HL-60/S4 treated with retinoic acid at 250 ng/mL for 4 days and 3 days (cell line): Measurements from ENCODE around the gene TEX10.

Source experiments
- in situ Hi-C: fragments of 300-500 bp; cut with MboI; formaldehyde crosslinking; loops from 2 replicates; pipeline ENCODE4 v1.7.0; 2022; ENCODE audit warnings: low sequenced_read_pairs

TEX10 gene

DNA sequence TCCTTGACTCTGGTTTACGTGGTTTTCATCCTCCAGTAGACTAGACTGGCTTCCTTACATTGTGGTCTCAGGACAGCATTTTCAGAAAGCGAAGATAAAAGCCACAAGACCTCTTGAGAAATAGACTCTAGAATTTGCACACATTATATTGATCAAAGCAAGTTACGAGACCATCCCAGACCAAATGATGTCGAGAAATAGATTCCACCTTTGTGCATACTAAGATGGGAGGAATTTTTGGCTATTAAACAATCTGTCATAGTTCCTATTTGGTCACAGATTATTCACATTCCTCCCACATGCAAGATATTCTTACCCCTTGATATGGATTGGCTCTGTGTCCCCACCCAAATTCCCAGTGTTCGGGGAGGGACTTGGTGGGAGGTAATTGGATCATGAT, 65.6 kb downstream of the TEX10 start:
- in situ Hi-C loops = loop anchor here (10.0 kb wide), 1 partner anchor 58 kb away; no protein-coding TSS in a partner anchor

DNA sequence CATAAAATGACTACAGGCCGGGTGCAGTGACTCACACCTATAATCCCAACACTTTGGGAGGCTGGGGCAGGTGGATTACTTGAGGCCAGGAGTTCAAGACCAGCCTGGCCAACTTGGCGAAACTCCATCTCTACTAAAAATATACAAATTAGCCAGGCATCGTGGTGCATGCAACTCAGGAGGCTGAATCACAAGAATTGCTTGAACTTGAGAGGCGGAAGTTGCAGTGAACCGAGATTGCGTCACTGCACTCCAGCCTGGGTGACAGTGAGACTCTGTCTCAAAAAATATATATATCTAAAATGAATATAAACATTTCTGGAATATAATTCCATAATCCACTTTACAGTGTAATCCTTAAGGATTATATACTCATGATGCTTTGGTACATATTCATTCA, 66.5 kb downstream of the TEX10 start:
- in situ Hi-C loops = loop anchor here (10.0 kb wide), 1 partner anchor 59 kb away; no protein-coding TSS in a partner anchor

DNA sequence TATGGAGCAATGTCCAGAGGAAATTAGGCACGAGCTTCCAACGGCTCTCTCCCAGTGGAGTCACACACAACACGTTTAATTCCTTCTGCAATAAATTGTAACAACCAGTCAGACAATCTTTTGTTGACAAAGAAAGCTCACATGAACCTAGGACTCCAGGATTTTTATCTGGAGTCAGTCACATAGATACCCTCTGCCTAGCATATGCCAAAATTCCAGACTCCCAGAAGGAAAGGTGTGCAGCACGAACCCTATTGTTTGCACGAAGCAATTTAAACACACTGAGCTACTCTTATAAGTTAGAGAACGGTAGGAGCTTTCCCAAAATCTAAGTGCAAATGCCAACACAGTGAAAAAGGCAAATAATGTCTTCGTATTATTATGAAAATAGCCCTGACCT, 67.1 kb downstream of the TEX10 start:
- in situ Hi-C loops = loop anchor here (10.0 kb wide), 1 partner anchor 59 kb away; no protein-coding TSS in a partner anchor

DNA sequence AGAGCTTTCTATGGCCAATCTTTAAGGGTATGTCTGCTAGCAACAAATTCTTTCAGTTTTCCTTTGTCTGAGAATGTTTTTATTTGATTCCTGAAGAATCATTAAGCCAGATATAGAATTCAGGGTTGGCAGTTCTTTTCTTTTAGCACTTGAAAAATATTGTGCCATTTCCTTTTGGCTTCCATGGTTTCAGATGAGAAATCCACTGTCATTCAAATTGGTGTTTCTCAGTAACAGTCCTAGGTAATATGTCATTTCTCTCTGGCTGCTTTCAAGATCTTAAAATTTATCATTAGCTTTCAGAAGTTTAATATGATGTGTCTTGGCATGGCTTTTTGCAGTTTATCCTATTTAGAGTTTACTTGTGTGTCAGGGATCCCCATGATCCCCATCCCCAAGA, 67.7 kb downstream of the TEX10 start:
- in situ Hi-C loops = loop anchor here (10.0 kb wide), 1 partner anchor 60 kb away; no protein-coding TSS in a partner anchor

DNA sequence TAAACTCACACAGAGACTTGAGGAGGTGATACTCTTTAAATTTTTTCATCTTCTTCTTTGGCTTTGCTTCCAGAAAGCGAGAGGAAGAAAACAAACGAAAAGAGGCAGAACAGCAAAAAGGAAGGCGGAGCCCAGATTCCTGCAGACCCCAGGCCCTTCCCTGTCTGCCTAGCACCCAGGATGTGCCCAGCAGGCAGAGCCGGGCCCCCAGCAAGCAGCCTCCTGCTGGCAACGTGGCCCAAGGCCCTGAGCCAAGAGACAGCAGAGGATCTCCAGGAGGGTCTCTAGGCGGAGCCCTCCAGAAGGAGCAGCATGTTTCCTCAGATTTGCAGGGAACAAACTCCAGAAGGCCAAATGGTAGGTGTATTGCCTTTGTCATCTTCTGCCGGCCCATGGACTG, 68.5 kb downstream of the TEX10 start:
- in situ Hi-C loops = loop anchor here (10.0 kb wide), 1 partner anchor 61 kb away; no protein-coding TSS in a partner anchor

DNA sequence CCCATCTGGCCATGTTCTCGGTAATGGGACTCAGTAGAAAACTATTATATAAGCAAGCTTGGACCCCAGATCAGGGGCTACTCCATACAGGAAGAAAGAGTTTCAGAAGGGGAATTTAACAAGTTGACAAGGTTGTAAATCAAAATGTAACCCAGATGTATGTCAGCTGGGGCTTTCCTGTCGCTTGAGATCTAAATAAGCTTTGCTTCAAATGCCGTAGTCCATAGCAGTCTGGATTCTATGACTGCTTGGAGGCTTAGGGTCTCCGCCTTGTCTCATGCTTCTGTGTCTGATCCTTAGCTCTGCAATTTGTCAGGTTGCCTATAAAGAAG, 70.4 kb downstream of the TEX10 start:
- in situ Hi-C loops = loop anchor here (10.0 kb wide), 1 partner anchor 62 kb away; no protein-coding TSS in a partner anchor

DNA sequence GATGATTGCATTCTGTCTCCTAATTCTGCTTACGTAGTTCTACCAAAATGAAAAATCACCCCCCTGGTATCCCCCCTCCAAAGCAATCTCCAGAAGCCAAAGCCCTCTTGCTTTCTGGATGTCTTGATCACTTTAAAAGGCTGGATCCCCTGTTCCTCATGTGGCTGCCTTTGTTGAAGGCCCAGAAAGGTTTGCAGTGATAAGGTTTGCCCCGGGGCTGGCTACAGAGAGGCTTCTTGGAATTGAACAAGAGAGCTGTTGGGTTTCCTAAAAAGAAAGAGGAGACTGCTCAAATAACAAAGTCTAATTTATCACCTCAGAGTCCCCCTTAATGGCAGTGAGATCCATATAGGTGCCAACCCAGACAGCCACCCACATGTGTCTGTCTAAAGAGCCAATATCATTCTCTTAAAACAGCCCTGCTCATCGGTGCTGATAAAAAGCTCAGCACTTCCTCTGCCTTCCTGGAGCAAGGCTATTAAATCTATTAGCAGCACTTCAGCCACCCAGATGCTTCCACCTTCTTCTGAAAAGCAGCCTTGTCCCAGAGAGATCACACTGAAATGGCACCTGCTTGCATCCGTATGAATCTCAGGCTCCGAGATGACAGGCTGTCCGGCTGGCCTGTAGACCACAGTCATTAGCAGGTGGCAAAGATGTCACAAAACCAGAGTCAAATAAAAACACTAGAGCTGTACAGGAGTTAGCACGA, 70.9 kb downstream of the TEX10 start:
- in situ Hi-C loops = loop anchor here (10.0 kb wide), 1 partner anchor 63 kb away; no protein-coding TSS in a partner anchor

DNA sequence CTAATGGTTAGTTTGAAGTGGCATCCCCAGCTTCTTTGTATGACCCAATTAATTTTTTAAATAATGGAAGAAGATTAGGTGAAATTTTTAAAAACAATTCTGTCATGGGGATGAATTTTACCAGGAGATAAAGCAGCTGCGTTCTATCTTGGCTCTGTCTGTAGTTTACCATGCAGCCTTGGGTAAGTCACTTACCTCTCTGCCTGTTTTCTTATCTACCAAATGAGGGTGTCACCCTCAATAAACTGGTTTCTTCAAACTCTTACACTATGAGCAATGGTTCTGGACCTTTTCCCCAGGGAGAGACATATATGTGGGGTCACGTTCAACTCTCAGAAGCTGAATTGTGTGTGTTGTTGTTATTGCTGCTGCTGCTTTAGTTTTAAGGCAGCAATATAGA, 71.7 kb downstream of the TEX10 start:
- in situ Hi-C loops = loop anchor here (10.0 kb wide), 1 partner anchor 64 kb away; no protein-coding TSS in a partner anchor

DNA sequence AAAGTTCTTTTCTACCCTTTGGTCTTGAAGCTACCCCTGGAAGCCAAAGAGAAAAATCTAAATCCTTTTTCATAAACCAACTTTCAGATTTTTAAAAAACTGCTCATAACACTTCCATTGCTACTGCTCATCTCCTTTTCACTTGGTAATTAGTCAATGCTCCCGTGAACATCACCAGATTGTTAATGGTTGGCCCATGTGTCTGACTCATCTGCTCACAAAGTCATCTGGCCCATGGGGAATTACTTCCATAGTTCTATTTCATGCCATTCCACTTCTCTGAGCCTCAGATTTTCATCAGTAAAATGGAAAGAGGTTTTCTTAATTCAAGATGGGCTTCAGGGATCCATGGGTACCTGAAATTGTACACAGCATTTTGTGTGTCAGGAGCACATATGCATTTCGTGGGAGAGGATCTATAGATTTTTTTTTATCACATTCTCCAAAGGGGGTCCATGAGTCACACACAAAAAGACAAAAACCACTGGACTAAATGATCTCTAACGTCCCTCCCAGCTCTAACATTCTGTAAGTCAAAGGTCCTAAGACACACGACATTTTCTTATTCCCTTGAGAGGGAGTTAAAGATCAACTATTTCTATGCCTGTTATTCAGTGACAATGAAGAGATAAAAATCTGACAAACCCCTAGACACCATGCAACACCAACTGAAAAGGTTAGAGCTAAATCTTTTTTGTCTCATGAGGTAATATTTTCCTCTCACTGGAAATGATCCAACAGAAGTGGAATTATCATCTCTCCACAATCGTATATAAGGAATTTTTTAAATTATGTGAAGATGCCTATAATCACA, 75.4 kb downstream of the TEX10 start:
- in situ Hi-C loops = no loop called here

DNA sequence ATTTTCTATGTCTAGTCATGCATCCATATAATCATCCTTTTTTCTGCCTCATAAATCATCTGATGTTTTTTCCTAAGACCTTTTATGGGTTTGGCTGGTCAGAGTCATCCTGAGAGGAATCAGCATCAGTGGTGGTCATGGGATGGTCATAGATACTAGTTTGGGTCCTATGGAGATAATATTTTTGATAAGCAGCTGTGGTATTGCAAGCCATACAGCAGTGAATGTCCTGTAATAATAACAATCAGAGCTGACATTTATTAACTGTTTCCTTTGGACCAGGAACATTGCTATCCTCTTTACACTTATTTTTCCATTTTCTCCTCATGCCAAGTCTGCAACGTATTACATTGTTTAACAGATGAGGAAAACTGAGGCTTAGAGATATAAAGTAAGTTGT, 83.1 kb downstream of the TEX10 start:
- in situ Hi-C loops = no loop called here

DNA sequence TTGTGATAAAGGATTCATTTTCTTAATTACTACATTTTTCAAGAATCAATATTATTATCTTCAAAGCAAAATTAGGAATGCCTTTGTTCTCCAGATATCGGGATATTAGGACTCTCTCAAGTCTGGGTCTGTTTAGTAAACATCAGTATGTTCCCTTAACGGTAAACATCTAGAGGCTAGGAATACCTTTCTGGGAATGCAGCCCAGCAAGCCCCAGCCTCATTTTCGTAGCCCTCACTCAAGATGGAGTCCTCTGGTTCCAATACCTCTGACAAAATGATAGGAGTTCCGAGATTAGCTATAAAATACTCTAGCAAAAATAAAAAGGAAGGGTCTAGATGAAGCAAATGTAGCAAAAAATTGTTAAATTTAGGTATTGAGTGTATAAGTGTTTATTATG, 84.5 kb downstream of the TEX10 start:
- in situ Hi-C loops = no loop called here

DNA sequence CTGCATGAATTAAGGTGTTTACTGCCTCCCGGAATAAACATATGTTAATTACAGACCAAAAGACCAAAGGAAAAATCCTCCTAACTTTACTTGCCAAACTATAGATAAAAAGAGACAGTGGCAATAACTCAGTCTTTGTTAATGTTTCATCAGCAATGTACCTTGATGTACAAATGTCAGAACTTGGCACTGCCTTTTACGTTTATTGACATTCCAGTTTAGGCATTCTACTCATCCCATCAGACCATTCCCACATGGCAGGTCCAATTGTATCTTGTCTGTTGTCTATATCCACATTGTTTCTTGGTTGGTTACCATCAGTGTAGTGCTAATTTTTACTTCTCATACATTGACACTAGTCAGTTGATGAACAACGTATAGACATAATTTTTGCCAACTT, 85.5 kb downstream of the TEX10 start:
- in situ Hi-C loops = no loop called here
